Erythroblast (primary cell): Measurements from ENCODE around the gene CHMP5.

Source experiments
- GATA1 ChIP-seq: IDR thresholded peaks from 2 replicates; pipeline ENCODE4 v1.6.1; 2011; ENCODE audit warnings: low read depth, mild to moderate bottlenecking, control low read depth, low read length, moderate library complexity
- POLR2A ChIP-seq: IDR thresholded peaks from 2 replicates; pipeline ENCODE4 v1.6.1; 2011; ENCODE audit warnings: mild to moderate bottlenecking, low read length

DNA sequence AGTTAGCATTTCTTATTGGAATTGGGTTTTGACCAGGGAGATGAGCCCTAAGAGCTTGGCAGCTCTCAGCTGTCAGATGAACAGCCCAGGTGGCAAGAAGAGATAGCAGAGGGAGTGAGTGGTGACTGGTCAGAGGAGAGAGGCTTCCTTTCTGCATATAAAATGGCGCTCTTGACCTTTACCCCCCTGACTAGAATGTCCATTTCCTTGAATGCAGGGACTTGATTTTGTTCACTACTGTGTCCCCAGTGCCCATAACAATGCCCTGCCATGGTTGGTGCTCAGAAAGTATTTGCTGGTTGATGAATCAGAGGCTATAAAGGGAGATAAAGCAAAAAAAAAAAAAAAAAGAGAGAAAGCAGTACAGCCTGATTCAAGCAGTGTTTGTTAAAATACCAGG lies 7.2 kb downstream of the CHMP5 start:
- no peak for TF ChIP-seq POLR2A
- no peak for TF ChIP-seq GATA1
